ENCODE results near the gene TOMM5.
A peak's percentile ranks its signal among the peaks of the same experiment; 100 is the strongest.

Gene TOMM5

DNA sequence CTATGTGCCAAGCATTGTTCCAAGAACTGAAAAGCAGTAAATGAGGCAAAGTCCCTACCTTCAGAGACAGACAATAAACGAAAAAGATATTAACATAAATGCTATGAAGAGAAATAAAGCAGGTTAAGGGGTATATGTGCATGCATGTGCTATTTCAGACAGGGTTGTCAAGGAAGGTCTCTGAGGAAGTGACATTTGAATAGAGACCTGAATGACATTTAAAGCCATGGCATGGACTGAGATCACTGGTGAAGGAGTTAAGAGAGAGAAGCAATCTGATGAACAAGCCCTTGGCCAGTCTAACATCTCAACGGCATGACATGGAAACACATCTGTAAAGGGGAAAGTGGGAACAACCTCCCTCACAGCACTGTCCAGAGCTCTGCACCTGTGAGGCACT, 30.7 kb downstream of the TOMM5 start:
- no peak for DNase-seq

DNA sequence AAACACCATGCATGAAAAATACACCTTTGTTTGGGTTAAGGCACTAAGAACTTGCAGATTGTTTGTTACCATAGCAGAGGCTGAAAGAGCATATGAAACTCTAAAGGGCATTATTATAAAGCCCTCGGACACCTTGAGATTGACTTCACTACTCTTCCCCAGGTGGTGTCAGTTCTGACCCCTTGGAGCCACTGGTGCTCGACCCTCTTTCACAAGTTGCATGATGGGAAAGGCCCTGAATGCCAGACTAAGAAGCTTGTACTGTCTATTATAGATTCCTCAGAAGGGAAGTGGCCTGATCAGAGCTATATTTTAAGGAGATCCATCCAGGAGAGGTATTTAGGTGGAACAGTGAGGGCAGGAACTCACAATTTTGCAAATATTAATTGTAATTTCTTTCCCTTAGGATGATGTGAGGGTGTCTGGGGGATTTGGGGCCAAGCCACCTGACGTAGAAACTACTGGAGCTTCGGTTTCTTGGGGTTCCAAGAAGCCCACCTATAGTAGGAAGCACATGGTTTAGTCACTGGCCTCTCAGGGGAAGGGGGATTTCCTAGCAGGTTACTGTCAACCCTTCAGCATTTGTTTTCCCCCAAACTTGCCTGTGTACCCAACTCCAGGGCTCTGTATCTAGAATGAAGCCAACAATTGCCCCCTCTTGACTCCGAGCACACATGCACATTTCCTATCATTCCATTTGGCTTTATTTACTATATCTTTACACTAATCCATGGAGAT, 32.4 kb downstream of the TOMM5 start:
- DNase-seq: no peak

DNA sequence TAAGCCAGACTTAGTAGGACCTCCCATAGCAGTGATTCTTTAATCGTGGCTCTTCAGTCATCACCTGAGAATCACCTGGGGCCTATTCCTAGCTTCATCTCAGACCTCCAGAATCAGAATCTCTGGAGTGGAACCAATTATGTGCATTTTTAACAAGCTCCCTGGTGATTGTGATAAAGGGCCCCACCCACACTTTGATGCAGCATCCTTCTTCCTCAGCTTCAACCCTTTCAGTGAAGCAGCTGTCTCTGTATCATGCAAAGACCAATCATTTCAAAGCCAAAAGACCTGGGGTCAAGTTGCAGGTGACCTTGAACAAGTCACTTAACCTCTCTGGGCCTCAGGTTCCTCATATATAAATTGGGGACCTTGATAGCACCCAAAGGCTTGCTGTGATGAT, 33.3 kb downstream of the TOMM5 start:
- DNase-seq: no peak

DNA sequence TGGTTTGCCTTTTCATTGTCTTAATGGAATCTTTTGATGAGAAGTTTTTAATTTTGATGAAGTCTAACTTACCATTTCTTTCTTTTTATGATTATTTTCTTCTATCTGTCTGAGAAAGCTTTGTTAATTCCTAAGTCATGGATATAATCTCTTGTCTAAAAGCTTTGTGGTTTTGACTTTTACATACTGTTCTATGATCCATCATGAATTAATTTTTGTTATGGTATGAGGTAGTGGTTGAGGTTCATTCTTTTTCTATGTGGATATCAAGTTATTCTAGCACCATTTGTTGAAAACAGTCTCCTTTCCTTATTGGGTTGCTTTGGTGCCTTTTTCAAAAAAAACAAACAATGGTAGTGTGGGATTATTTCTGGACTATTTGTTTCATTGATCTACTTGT, 36.6 kb downstream of the TOMM5 start:
- DNase-seq: no peak

DNA sequence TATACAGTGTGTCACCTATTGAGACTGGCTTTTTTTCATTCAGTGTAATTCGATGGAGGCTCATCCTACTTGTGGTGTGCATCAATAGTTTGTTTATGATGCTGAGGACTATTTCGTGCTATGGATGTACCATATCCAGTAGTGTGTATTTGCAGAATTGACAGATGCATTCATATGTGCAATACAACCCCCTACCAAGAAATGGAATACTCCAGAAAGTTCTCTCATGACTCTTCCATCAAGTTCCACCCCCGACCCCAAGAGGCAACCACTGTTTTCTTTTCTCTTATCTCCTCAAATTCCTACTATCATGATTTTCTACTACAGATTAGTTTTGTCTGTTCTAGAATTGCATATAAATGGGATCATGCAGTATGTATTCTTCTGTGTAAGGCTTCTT, 38.1 kb downstream of the TOMM5 start:
- no peak for DNase-seq

DNA sequence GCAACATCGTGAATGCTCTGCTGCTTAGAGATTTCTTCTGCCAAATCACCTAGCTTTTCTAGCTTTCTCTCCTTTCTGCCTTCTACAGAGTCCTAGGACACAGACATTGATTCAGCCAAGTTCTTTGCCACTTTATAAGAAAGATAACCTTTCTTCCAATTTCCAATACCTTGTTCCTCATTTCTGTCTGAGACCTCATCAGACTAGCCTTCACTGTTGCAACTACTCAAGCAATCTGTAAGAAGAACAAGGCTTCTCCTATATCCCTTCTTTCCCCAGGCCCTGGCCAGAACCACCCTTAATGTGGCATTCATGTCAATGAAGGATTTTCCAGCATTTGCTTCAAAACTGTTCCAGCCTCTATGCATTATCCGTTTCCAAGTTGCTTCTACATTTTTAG, 40.5 kb downstream of the TOMM5 start:
- DNase-seq: peak; percentile 2 to 3

DNA sequence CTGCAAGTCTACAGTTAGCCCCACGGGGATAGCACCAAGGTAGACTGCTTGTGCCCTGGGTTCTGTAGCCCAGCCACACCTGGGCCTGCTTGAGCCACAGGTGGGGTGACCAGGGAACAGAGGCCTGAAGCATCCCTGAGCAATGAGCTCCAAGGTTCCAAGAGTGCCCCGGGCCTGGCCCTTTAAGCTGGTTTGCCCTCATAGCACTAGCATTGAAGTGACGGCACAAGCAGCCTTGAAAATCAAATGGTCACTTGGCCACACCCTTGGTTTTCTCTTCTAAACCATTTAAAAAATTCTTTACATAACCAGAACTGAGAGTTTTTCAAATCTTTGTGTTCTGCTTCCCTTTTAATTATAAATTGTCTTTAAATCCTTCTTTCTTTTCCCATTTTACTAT, 40.9 kb downstream of the TOMM5 start:
- no peak for DNase-seq

DNA sequence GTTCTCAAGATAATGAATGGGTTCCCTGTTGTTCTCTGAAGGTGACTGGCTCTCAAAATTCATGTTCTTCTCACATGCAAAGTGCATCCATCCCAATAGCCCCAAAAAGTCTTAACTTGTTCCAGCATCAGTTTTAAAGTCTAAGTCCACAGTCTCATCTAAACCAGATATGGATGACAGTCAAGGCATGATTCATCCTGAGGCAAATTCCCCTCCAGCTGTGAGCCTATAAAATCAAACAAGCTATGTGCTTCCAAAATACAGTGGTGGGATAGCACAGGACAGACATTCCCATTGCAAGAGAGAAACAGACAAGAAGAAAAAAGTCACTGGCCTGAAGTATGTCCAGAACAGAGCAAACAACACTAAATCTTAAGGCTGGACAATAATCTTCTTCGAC, 41.6 kb downstream of the TOMM5 start:
- DNase-seq: no peak

DNA sequence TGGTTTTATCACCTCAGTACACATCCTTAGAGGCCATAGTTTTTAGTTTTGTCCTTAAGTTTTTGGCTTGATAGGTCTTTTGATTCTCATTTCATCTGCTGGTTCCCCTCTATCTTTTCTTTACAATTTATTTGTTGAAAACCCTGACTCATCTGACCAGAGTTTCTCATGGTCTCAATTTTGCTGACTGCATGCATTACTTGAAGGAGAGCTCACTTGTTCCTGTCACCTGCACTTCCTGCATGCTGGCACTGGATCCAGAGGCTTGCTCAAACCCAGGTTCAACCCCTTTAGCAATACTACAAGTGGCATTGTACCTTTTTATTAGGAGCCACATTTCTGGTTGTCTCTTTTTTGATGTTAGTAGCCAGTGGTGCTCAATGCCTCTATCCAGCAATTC, 42.9 kb downstream of the TOMM5 start:
- DNase-seq: no peak

DNA sequence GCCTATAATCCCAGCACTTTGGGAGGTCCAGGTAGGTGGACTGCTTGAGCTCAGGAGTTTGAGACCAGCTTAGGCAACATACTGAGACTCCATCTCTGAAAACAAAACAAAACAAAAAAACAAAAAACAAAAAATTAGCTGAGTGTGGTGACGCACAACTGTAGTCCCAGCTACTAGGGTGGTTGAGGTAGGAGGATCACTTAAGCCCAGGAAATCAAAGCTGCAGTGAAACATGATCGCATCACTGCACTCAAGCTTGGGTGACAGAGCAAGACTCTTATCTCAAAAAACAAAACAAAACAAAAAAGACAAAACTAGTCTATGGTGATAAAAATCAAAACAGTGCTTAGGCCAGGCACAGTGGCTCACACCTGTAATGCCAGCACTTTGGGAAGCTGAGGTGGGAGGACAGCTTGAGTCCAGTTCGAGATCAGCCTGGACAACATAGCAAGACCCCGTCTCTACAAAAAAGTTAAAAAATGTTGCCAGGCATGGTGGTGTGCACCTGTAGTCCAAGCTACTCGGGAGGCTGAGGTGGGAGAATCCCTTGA, 45.0 kb downstream of the TOMM5 start:
- DNase-seq: no peak

DNA sequence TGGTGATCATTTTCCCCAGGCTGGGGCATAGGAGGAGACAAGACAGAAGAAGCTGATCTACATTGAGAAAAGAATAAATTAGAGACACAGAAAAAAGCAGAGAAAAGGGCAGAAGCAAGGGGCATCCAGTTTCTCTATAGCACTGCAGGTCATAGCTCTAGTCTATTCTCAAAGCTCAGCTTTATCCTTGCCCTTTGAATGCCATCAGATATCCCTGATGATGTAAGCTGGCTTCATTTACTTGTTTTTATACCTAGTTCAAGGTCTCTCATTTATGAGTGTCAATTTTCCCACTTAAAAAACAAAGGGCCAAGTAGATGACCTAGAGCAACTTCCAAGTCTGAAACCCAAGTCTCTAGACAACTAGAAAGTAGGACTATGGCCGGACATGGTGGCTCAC, 48.9 kb downstream of the TOMM5 start:
- no peak for DNase-seq

DNA sequence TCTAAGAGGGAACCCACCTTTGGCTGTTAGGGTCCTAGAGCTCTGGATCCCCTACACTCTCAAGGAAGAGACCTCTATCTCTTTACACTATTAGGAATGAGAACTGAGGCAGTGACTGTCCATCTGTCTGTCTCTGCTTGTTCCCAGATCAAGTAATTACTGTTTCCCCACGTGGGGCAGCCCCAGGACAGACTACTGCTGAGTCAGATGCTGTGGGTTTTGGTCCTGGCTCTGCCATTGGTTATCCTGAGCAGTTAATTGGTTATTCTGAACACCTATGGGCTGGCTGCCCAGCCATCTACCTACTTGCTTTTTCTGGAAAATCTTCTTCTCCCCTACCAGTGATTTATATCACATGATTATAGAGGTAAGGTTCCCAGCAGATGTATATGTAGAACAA, 49.5 kb downstream of the TOMM5 start:
- DNase-seq: no peak

DNA sequence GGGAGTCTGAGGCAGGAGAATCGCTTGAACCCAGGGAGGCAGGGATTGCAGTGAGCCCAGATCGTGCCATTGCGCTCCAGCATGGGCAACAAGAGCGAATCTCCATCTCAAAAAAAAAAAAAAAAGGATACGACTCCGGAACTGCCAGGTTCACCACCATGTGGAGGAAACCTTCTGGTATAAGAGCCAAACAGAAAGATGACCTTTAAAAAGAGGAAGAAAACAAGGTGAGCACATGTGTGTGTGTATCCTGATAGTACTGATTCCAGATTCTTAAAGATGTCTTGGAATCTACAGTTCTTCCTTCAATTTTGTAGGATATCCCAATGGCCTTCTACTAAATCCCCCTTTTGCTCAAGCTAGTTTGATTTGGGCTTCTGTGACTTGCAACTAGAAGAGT, 49.9 kb downstream of the TOMM5 start:
- DNase-seq: no peak

DNA sequence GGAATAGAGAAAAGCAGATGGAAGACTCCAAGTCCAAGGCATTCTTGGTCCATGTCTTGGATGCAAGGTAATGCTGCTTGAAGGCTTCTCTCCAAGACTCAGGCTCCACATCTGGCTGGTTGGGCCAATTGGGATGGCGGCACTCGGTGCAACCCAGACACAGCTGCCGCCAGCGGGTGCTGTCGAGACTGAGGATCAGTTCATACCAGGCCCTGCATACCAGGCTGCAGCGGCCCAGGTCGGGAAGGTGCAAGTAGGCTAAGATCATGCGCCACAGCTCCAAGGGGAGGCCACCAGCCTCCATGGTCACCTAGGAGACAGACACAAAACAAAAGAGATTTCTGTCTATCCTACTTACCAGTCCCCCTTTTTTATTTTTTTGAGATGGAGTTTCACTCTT, 50.9 kb downstream of the TOMM5 start:
- DNase-seq: no peak

DNA sequence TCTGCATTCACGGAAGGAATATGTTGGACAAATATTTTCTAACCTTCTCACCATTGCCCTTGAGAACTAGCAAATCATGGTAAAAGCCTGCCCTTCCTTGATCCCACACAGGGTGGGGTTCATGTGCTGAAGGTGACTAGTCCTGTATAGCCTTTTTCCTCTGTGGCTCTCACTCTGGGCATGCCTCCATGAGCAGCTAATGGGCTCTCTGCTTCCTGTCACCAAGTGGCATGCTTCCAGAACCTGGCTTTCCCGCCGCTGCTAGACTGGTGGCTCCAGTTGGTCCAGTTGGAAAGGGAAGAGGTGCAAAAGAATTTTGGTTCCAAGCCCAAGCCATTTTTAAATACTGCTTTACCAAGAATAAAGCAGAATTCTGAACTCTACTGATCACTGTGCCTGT, 51.8 kb downstream of the TOMM5 start:
- no peak for DNase-seq

DNA sequence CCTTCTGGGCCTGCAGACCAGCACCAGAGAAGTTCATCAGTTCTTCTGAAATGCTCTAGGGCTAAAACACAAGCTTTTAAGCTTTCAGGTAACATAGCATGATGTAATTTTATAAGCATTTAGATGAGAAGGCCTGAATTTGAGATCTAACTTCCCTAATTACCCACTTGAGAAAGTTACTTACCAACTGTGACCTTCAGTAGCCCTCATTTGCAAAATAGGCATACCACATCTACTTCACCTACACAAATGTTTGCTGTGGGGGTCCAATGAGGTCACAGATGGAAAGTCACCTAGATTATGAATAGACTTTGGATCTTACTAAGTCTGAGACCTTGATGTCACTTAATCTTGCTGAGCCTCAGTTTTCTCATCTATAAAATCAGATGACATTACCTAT, 52.8 kb downstream of the TOMM5 start:
- DNase-seq: no peak

Data from AML-193 (cell line).